ENCODE measurements around the gene GLG1.
"Not testable (repeated sequence)": the region's sequence is repeated elsewhere in the genome, so short reads cannot be mapped to it uniquely, and the experiment has no call there.

- TF ChIP-seq CTCF (IDR thresholded peaks at IDR 0.05; ENCODE audit: low read depth, low read length); EZH2phosphoT487 (IDR thresholded peaks at IDR 0.05; ENCODE audit: low read depth): not testable (repeated sequence)
Observed at GRCh38 chr16:74443624-74444346, 163.1 kb downstream of the GLG1 start.
